Measurements from ENCODE around the gene C5AR2.
"Not testable (repeated sequence)": the region's sequence is repeated elsewhere in the genome, so short reads cannot be mapped to it uniquely, and the experiment has no call there.

C5AR2 gene

DNA sequence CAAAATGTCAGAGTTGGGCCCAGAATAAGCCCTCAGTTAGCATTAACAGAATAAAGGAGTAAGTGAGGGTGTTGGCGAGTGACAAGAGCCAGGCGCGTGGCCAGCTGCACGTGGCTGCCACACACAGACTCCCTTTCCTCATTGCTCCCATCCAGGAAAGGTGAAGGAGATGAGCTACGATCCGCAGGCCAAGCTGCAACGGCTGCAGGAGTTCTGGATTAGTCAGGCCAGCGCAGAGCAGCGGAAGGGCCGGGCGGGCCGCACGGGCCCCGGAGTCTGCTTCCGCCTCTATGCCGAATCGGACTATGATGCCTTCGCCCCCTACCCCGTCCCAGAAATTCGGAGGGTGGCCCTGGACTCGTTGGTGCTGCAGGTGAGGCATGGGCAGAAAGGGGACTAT, 30.3 kb downstream of the C5AR2 start:
- no peak for DNase-seq (ENCODE audit: low read depth in 2 of 2)

DNA sequence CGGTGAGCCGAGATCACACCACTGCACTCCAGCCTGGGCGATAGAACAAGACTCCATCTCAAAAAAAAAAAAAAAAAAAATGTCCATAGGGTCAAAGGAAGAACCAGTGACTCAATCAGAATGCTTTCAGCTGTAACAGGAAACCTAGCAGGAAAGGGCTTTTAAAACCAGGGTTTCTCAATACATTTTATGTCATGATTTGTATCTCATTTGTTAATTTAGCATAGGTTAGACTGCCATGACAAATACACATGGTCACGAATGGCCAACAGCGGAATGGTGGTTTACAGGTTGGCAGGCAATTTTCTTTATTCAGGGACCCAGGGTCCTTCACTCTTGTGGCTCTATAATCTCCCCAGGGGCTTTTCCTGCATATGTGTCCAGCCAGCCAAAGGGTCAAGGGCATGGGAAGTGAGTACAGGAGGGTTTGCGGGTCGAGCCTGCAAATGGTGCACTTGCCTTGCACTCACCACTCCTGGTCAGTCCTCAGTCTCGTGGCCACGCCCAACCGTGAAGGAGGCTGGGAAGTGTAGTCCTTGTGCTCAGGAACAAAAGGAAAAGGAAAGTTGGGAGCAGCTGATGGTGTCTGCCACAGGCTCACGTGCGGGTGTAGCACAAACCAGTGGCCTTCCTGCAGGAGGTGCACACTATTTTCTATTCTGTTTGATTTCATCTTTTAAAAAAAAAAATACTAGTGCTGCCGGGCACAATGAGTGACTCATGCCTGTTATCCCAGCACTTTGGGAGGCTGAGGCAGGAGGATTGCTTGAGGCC, 32.0 kb downstream of the C5AR2 start:
- DNase-seq (ENCODE audit: low read depth in 2 of 2), result no peak

DNA sequence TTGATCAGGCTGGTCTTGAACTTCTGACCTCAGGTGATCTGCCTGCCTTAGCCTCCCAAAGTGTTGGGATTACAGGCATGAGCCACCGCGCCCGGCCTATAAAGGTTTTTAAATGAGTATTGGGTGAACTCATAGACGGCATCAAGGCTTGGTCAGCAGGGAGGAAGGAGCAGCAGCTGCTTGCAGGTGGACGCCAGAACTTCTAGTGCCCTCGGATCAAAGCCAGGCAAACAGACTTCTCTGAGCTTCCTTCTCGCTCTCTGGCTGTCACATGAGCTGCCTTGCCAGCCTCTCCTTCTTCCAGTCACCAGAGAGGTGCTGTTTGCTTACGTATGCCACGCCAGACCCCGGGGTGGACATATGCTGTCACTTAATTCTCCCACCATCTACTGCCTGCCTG, 33.5 kb downstream of the C5AR2 start:
- not testable (repeated sequence) for DNase-seq (ENCODE audit: low read depth in 2 of 2)

DNA sequence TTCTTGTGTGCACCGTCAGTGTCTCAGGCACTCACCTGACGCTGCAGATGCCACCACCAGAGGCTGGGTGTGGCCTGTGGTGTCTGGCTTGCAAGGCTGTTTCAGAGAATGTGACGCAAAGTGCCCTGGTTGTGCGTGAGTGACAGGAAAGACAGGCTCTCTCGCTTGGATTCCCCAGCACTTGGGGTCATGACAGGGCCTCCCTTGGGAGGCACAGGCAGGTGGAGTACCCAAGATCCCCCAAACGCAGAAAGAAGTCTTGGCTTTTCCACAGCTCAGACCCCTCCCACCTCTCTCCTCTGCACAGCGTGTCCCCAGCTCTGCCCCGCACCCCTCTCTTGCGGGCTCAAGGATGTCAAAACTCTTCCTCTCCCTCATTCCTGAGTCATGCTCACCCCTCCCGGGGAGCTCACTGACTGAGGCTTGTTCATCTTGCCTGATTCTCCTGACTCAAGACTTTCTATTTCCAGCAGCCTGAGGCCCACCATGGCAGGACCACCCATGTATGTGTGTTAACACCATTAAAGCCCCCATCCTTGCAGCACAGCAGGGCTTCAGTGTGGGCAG, 38.2 kb downstream of the C5AR2 start:
- DNase-seq (ENCODE audit: low read depth in 2 of 2), result peak; percentile 45 to 52

DNA sequence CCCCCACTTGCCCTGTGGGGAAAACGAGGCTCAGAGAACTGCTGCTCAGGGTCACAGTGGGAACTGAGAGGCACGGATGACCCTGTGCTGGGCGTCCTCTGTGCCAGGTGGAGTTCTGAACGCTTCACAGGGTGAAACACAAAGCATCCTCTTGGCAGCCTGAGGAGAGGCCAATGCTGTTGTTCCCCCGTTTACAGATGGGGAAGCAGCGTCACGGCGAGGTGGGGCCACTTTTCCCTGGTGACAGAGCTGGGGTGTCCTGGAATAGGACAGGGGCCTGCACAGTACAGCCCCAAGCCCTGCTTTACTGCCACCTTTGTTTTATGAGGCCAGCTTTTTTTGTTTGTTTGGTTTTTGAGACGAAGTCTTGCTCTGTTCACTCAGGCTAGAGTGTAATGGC, 39.3 kb downstream of the C5AR2 start:
- no peak for DNase-seq (ENCODE audit: low read depth in 2 of 2)

DNA sequence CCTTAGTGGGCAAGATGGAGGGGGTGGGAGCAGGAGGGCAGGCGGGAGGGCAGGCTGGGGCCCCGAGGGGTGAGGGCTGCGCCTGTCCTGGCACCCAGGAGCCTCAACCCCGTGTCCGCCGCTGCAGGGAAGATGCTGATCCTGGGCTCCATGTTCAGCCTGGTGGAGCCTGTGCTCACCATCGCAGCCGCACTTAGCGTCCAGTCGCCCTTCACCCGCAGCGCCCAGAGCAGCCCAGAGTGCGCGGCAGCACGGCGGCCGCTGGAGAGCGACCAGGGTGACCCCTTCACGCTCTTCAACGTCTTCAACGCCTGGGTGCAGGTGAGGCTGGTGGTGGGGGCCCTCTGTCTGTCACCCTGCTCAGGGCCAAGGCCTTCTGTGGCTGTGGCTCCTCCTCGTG, 40.6 kb downstream of the C5AR2 start:
- no peak for DNase-seq (ENCODE audit: low read depth in 2 of 2)

DNA sequence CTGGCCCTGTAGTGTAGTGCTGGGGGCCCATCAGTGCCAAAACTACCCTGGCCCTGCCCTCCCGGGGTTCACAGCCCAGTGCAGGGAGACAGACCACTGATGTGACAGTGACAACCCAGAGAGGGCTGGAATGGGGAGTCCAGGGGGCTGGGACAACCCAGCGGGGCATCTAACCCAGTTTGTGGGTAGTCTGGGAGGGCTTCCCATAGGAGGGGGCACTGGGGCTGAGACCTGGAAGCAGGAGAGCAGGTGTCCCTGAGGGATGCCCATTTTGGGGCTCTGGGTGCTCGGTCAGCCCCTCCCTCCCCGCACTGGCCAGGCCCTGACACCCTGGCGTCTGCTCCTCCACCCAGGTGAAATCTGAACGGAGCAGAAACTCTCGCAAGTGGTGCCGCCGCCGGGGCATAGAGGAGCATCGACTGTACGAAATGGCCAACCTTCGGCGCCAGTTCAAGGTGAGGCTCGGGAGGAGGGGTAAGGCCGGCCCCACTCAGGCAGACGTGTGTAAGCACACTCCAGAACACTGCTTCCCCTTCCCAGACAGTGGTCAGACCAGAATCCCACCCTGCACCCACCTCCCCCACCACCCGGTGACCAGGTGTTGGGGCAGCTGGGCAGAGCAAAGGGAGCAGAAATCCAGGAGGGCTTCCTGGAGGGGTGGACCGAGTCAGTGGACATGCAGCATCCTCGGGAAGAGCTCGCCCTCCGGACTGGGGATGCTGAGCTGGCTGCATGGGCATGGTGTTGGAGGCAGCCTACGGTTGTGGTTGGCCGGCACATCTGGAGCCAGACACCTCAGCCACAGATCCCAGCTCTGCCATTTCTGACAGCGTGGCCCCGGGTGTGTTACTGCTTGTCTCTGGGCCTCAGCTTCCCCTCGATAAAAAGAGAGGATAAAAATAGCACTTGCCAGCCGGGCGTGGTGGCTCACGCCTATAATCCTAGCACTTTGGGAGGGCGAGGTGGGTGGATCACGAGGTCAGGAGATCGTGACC, 41.6 kb downstream of the C5AR2 start:
- DNase-seq (ENCODE audit: low read depth in 2 of 2), result no peak

DNA sequence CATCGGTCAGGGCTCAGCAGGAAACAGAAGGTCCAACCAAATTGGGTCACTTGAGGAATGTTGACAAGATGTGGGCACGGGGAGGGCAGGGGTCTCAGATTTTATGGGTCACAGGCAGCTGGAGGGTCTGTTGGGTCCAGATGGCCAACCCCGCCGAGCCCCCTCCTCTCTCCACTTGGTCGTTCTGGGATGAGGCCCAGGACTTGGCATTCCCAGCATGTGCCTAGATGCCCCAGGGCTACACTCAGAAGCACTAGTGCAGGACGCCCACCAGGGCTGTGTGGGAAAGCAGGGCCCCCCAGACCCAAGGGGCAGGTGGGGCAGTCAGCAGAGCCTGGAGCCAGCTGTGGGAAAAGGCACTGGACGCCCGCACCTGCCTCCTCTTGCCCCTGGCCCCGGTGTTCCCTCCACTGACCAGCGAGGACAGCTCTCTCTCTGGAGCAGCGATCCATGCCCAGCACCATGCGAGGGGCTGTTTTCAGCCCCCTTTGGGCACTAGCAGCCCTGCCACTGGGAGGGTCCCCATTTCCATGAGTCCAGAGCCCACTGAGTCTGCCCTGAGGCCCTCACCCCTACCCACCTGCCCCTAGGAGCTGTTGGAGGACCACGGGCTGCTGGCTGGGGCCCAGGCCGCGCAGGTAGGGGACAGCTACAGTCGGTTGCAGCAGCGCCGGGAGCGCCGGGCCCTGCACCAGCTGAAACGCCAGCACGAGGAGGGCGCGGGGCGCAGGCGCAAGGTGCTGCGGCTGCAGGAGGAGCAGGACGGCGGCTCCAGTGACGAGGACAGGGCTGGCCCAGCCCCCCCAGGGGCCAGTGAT, 43.1 kb downstream of the C5AR2 start:
- no peak for DNase-seq (ENCODE audit: low read depth in 2 of 2)

DNA sequence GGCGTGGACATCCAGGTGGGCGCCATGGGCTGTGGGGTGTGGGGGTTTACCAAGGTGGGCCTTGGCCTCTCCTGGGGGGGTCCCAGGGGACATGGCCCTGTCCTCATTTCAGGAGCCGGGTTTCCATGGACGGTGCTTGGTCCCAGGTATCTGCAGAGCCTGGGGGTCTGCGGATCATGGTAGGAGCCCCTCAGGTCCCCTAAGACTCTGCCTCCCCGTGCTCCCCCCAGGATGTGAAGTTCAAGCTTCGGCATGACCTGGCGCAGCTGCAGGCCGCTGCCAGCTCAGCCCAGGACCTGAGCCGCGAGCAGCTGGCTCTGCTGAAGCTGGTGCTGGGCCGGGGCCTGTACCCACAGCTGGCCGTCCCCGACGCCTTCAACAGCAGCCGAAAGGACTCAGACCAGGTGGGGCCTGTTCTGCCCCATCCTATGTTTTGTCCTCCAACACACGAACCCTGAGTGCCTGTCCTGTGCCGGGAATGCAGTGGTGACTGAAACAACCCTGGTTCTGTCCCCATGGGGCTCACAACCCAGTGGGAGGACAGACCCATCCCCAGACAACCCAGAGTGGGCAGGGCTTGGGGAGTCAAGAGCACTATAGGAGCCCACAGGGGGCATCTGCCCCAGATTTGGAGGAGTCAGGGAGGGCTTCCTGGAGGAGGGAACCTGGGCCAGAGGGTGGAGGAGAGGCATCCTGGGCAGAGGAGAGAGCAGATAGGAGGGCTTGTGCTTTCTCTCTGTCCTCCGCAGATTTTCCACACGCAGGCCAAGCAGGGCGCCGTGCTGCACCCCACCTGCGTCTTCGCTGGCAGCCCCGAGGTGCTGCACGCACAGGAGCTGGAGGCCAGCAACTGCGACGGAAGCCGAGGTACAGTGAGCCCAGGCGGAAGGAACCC, 44.0 kb downstream of the C5AR2 start:
- no peak for DNase-seq (ENCODE audit: low read depth in 2 of 2)

DNA sequence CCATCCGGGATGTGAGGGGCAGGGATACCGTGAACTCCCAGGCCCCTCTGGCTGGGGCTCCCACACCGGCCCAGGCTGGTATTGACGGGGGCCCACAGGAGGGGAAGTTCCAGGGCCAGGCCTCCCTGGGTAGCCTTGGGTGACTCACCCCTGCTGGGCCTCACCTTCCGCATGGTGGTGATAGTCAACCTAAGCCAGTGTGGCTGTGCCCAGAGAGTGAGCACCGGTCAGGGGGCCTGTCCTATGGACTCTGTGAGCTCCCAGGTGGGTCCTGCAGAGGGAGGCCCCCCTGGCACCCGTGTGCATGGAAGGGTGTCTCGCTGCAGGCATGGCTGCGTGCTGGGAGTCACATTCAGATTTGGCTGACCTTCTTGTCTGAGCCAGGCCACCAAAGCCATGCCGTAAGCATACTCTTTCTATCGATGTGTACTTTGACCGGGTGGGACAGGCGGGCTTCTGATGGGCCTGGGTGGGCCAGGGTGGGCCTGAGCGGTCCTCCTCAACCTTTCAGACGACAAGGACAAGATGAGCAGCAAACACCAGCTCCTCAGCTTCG, 44.7 kb downstream of the C5AR2 start:
- no peak for DNase-seq (ENCODE audit: low read depth in 2 of 2)

DNA sequence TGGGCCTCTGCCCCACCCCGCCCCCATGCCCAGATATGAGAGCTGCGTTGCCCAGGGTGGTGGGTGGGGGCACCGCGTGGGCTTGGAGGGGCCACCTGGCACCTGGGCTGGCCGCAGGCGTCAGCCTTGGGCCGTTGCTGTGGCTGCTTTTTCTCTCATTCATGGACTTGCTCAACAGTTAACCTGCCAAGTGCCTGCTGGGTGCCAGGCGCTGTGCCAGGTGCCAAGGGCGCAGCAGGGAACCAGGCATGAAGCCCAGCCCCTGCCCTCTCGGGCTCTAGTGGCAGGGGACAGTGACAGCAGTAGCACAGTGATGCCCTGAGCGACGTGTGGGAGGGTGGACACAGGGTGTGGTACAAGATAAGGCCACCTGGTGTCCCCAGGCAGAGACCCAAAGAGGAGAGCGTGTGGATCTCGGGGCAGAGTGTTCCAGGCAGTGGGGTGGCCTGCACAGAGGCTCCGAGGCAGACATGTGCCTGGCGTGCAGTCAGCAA, 45.3 kb downstream of the C5AR2 start:
- no peak for DNase-seq (ENCODE audit: low read depth in 2 of 2)

DNA sequence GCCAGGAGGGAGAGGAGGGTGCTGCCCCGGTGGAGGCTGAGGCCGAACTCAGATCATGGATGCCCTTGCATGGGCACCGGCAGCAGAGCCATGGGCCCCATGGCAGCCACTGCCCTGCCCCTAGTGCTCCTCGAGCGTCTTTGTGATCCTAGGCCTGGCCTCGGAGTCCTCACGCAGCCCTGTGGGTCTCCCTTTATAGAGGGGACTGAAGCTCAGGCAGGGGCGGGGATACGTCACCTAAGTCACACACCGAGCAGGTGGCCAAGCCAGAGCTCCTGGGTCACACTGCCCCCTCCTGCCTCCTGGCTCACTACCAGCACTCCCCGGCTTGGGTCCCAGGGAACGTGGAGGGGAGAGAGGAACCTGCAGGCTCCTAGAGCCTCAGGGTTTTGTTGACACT, 45.8 kb downstream of the C5AR2 start:
- no peak for DNase-seq (ENCODE audit: low read depth in 2 of 2)

DNA sequence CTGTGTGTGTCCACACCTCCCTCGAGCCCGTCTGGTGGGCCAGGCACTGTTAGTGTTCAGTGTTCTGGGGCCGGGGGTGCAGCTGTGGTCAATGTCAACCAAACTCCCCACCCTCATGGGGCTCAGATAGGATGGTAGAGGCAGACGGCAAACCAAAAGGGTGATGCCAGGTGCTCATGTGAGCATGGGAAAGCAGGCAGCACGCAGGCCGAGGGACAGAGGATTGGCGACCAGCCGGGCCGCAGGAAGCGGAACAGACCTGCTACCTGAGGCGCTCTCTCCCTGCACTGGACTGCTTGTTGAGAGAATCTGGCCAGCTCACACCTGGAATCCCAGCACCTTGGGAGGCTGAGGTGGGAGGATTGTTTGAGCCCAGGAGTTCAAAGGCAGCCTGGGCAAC, 46.3 kb downstream of the C5AR2 start:
- no peak for DNase-seq (ENCODE audit: low read depth in 2 of 2)

DNA sequence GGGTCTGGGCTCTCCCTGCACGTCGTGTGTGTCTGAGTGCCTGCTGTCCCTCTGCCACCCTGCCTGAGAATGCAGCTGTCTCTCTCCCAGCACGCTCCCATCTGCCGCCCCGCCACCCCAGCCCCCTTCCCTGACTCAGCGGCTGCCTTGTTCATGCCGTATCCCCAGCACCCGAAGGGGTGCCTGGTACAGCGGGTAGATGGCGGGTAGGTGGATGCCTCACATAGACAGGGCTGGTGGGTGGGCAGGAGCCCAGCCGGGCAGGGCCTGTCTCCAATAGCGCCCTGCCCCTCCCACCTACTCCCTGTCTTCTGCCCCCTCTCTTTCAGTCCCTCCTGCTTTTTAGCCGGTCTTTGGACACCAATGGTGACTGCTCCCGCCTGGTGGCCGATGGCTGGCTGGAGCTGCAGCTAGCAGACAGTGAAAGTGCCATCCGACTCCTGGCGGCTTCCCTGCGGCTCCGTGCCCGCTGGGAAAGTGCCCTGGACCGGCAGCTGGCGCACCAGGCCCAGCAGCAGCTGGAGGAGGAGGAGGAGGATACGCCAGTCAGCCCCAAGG, 47.5 kb downstream of the C5AR2 start:
- no peak for DNase-seq (ENCODE audit: low read depth in 2 of 2)

DNA sequence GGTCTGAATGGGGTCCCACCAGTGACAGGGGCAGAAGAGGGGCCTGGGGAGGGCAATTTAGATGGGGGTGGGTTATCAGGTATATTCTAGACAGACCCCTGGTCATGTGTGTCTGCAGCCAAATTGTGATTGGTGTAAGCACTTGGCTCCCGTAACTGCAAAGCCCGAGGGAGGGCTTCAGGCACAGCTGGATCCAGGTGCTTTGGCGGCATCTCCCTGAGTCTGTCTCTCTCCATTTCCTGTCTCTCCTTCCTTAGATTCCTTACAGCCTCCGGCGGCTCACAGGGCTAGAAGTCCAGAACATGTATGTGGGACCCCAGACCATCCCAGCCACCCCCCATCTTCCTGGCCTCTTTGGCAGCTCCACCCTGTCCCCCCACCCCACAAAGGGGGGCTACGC, 48.6 kb downstream of the C5AR2 start:
- no peak for DNase-seq (ENCODE audit: low read depth in 2 of 2)

DNA sequence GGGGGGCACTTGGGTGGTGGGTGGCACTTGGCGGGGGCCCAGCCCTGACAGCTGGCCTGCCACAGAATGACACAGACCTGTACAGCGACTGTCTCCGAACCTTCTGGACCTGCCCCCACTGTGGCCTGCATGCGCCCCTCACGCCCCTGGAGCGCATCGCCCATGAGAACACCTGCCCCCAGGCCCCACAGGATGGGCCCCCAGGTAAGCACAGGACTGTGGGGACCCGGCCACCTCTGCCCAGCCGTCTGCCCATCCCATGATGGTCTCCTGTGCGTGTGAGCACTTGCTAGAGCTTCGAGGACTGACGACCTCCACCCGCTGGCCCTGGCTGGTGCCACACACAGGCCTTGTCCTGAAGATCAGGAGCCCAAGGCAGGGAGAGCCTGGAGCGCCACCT, 49.1 kb downstream of the C5AR2 start:
- DNase-seq (ENCODE audit: low read depth in 2 of 2), result no peak

DNA sequence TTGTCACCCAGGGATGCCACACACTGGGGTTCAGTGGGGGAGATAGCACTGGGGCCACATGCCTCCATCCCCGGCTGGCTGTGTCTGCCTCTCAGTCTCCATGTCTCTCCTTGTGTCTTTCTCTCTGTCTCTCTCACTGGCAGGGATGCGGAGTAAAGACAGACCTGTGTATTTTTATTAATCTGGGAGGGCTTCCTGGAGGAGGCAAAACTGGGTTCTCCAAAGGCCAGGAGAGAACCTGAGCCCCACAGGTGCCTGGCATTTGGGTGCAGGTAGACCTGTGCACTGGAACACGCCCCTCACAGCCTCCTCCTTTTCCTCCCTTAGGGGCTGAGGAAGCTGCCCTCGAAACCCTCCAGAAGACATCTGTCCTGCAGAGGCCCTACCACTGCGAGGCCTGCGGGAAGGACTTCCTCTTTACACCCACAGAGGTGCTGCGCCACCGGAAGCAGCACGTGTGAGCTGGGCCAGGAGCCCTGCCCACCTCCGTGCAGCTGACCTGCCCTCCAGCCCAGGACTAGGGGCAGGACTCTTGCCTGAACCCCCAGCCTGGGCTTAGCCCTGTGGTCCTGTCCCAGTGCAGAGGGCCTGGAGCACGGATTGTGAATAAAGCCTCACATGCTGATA, 49.8 kb downstream of the C5AR2 start:
- DNase-seq (ENCODE audit: low read depth in 2 of 2), result no peak

DNA sequence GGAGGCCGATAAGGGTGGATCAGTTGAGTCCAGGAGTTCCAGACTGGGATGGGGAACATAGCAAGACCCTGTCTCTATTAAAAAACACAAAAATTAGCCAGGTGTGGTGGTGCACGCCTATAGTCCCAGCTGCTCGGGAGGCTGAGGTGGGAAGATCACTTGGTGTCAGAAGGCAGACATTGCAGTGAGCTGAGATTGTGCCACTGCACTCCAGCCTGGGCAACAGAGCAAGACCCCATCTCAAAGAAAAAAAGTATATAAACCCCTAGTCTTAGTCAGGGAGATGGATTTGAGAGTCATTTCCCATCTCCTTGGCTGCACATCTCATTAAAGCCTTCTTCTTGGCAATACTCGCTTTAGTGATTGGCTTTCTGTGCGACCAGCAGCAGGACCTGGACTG, 51.9 kb downstream of the C5AR2 start:
- not testable (repeated sequence) for DNase-seq (ENCODE audit: low read depth in 2 of 2)

DNA sequence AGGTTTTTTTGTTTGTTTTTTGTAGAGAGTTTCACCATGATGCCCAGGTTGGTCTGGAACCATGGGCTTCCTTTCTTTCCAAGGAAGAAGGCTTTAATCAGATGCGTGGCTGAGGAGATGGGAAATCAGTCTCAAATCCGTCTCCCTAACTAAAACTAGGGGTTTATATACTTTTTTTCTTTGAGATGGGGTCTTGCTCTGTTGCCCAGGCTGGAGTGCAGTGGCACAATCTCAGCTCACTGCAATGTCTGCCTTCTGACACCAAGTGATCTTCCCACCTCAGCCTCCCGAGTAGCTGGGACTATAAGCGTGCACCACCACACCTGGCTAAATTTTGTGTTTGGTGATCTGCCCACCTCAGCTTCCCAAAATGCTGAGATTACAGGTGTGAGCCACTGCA, 52.6 kb downstream of the C5AR2 start:
- not testable (repeated sequence) for DNase-seq (ENCODE audit: low read depth in 2 of 2)
